Measurements from ENCODE around the gene B4GALT5.

Gene B4GALT5

DNA sequence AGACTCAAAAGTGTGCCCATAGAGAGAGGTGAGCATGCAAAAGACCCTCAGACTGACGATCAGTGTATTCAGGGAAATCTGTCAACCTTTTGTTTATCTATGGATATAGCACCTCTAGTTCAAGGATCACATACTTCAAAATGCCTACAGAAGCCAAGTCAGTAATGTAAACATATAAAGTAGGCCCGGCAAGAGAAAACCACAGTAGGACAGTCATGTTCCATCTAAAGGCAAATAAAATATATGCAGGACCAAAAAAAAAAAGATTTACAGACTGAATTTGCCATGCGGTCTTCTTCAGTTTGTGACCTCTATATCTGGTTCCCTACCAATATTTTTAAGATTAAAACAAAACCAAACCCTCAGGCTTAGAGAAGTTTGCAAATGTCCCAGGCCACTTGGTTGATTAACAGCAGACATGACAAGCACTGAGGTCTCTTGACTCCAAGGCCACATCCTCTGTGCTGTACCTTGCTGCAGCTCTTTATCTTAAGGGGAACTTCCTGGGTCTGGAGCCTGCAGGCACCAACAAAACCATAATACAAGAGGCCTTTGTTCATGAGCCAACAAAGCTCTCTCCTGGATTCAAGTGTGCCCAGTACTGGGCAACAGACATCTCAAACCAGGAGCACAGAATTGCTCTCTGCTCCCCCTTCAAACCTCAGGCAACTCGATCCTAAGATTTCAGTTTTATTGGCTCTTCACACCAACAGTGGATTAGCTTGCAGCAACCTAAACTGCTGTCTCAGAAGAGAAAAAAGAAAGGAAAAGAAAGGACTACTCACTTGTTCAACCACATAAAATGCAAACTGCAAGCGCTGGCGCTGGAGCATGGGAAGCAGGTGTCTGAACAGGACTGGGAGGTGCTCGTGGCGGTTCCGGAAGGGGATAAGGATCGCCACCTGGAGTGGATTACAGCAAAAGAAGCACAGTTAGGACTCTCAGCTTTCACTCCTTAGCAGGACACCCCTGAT lies 71.7 kb downstream of the B4GALT5 start:
- no peak for DNase-seq (ENCODE audit: low spot score)
- in situ Hi-C loops (cut with MboI; ENCODE audit: low sequenced_read_pairs, unreplicated experiment) = no loop called here
- TF ChIP-seq, protein P1, sequence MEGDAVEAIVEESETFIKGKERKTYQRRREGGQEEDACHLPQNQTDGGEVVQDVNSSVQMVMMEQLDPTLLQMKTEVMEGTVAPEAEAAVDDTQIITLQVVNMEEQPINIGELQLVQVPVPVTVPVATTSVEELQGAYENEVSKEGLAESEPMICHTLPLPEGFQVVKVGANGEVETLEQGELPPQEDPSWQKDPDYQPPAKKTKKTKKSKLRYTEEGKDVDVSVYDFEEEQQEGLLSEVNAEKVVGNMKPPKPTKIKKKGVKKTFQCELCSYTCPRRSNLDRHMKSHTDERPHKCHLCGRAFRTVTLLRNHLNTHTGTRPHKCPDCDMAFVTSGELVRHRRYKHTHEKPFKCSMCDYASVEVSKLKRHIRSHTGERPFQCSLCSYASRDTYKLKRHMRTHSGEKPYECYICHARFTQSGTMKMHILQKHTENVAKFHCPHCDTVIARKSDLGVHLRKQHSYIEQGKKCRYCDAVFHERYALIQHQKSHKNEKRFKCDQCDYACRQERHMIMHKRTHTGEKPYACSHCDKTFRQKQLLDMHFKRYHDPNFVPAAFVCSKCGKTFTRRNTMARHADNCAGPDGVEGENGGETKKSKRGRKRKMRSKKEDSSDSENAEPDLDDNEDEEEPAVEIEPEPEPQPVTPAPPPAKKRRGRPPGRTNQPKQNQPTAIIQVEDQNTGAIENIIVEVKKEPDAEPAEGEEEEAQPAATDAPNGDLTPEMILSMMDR (IDR thresholded peaks at IDR 0.05; ENCODE audit: borderline replicate concordance, control extremely low read depth, extremely low read depth, insufficient read depth, missing control alignments) = no peak

DNA sequence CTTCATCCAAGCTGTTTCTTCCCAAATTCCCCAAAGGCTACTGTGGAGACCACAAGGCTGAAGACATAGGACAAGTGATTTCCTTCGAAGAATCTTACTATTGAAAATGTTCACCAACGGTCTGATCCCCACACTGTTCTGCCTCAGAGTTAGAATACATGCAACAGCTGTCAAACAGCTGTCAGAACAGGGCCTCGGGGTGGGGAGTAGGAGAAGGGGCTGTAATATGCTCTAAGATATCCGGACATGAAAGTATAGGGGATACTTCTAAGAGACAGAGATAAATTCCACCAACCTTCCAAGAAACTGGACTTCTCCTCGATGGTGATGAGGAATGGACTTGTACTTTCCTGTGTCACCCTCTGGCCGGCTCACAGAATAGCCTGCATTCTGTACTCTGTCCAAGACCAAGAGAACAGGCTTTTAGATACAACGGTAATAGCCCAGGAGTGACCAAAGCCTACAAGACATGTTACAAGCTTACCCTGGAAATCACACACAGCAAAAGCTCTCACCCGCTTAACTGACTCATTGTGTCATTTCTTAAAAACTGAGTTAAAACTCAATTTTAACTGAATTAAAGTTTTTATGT lies 76.5 kb downstream of the B4GALT5 start:
- no peak for DNase-seq (ENCODE audit: low spot score)
- in situ Hi-C loops (cut with MboI; ENCODE audit: low sequenced_read_pairs, unreplicated experiment) = no loop called here
- TF ChIP-seq, protein P1 (IDR thresholded peaks at IDR 0.05; ENCODE audit: borderline replicate concordance, control extremely low read depth, extremely low read depth, insufficient read depth, missing control alignments) = no peak

GRCh38 chr20:49636447-49636846 lies 77.2 kb downstream of the B4GALT5 start:
- in situ Hi-C loops (cut with MboI; ENCODE audit: low sequenced_read_pairs, unreplicated experiment) = no loop called here
- no peak for DNase-seq (ENCODE audit: low spot score)
- TF ChIP-seq, protein P1 (IDR thresholded peaks at IDR 0.05; ENCODE audit: borderline replicate concordance, control extremely low read depth, extremely low read depth, insufficient read depth, missing control alignments) = no peak

DNA sequence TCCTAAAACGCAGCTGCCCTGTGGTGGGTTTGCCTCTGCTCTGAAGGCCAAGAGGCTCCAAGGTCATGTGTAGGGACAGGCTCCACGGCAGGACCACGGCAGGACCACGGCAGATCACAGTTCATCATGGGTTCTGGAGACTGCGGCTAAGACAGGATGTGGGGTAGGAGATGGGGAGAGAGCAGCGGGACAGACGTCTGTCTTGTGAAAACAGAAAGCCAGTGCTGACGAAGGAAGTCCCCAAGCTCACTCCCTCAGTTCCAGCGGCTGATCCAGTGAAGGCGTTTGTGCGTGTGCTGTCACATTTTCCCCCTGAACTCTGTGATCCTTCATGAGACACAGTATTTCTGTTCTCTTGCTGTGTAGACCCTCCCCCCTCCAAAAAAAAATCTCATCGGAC lies 77.8 kb downstream of the B4GALT5 start:
- TF ChIP-seq, protein P1 (IDR thresholded peaks at IDR 0.05; ENCODE audit: borderline replicate concordance, control extremely low read depth, extremely low read depth, insufficient read depth, missing control alignments) = no peak
- no peak for DNase-seq (ENCODE audit: low spot score)
- in situ Hi-C loops (cut with MboI; ENCODE audit: low sequenced_read_pairs, unreplicated experiment) = no loop called here

- DNase-seq (ENCODE audit: low spot score) = no peak
- in situ Hi-C loops (cut with MboI; ENCODE audit: low sequenced_read_pairs, unreplicated experiment) = no loop called here
- TF ChIP-seq, protein P1 (IDR thresholded peaks at IDR 0.05; ENCODE audit: borderline replicate concordance, control extremely low read depth, extremely low read depth, insufficient read depth, missing control alignments) = no peak
These were observed 78.5 kb downstream of the B4GALT5 start for GRCh38 chr20:49635166-49635565.

DNA sequence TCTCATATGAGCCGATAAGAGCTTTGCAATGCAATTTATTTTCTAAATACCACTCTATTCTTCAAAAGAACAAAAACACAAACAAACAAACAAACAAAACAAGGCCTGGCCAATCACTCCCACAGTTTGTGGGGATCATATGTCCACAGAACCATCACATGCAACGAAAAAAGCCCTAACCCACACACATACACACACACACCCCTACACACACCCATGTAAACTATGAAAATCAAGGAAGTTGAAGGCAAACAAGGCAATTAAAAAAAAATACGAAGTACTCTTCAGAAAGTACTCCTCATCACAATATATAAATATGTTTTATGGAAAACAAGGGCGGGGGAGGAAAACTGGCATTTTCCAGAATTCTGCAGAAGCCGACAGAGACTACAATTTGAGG lies 79.6 kb downstream of the B4GALT5 start:
- TF ChIP-seq, protein P1 (IDR thresholded peaks at IDR 0.05; ENCODE audit: borderline replicate concordance, control extremely low read depth, extremely low read depth, insufficient read depth, missing control alignments) = no peak
- DNase-seq (ENCODE audit: low spot score) = no peak
- in situ Hi-C loops (cut with MboI; ENCODE audit: low sequenced_read_pairs, unreplicated experiment) = no loop called here
